ENCODE results near the gene PTPRT. TPM values are rescaled to one million over a fixed set of nuclear protein-coding genes. Genes with fewer than 3 reads are reported as not detected.

The PTPRT gene
- total RNA-seq, 4 donors from 2014 or later: 0.63 to 2.2 (median 1.8) TPM

DNA sequence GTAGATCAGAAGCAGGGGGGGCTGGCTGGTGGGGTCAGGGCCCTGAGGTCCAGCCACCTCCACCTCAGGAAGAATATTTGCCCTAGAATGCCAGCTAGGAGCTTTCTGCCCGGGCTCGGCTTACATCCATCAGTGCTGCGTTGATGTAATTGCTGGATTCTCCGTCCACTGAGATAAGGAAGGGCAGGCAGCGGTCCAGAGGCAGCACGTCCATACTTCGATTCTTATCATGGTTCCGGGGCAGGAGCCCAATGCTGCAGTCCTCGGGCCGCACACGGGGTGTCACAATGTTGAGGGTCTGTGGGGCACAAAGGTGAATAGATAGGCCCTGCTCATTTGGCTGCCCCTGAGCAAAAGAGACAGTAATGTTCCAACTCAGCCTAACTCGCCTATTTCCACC is 1087.7 kb downstream of the PTPRT start:
- ATAC-seq (ENCODE audit: low FRiP score) (no peak), DNase-seq (ENCODE audit: low spot score) (no peak)
- TF ChIP-seq, protein P1, sequence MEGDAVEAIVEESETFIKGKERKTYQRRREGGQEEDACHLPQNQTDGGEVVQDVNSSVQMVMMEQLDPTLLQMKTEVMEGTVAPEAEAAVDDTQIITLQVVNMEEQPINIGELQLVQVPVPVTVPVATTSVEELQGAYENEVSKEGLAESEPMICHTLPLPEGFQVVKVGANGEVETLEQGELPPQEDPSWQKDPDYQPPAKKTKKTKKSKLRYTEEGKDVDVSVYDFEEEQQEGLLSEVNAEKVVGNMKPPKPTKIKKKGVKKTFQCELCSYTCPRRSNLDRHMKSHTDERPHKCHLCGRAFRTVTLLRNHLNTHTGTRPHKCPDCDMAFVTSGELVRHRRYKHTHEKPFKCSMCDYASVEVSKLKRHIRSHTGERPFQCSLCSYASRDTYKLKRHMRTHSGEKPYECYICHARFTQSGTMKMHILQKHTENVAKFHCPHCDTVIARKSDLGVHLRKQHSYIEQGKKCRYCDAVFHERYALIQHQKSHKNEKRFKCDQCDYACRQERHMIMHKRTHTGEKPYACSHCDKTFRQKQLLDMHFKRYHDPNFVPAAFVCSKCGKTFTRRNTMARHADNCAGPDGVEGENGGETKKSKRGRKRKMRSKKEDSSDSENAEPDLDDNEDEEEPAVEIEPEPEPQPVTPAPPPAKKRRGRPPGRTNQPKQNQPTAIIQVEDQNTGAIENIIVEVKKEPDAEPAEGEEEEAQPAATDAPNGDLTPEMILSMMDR (IDR thresholded peaks at IDR 0.05): no peak

DNA sequence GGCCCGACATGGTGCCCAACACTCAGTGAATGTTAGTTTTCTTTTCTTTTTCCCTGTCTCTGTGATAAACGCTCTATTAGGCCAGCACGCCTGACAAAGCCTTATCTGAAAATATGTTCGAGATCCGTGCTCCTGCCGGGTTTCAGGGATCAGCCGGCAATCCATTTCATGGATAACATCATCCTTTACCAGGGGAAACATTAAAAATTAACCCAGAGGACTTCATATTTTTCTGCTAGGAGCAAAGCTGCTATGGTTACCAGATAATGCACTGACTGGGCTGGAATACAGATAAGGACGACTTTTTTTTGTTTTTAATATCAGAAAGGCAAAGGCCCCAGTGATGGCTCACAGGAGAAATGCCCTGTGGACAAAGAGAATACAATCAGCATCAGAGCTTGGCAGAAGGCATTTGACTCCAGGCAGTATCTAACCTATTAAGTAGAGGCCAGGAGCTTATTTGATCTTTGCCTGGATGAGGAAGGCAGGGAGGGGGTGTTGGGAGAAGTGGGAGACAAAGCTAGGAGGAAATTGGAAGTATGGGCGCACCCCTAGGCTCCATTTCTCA is 1089.5 kb downstream of the PTPRT start:
- ATAC-seq (ENCODE audit: low FRiP score): no peak
- TF ChIP-seq, protein P1 (IDR thresholded peaks at IDR 0.05): no peak

DNA sequence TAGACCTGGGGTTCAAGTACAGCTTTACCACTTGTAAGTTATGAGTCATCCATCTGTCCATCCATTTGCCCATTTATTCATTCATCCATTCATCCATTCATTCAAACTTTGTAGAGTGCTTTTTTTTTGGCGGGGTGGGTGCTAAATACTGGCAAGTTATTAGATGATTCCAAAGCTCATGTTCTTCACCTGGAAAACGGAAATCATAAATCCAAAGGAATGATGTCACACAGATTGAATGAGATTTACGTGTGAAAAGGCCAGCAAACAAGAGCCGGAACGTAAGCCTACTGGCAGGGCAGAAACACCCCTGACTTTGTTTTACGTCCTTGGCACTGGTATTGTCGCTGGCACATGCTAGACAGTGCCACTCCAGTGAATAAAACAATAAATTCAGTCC is 1090.6 kb downstream of the PTPRT start:
- ATAC-seq (ENCODE audit: low FRiP score): no peak
- TF ChIP-seq, protein P1 (IDR thresholded peaks at IDR 0.05): no peak
- no peak for DNase-seq (ENCODE audit: low spot score)

More for the DNA sequence above, 1089.5 kb downstream of the PTPRT start:
- DNase-seq (ENCODE audit: low spot score): no peak

DNA sequence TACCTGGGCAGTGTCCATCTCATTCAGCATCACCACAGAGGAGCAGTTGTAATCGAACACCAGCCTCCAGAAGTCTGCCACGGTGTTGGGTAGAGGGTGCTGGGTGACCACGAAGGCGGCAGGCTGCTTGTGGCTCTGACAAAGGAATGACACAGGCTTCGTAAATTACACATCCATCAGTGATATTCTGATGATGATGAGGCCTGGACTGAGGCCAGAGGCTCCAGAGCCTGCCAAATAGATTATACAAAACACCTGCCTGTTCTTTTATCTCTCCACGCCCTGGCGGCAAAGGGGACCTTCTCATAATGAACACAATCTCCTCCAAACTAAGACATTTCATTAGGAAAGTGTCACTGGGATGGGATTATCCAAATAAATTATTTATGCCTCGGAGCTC is 1091.3 kb downstream of the PTPRT start:
- ATAC-seq (ENCODE audit: low FRiP score) (no peak), DNase-seq (ENCODE audit: low spot score) (no peak)
- TF ChIP-seq, protein P1 (IDR thresholded peaks at IDR 0.05): no peak

DNA sequence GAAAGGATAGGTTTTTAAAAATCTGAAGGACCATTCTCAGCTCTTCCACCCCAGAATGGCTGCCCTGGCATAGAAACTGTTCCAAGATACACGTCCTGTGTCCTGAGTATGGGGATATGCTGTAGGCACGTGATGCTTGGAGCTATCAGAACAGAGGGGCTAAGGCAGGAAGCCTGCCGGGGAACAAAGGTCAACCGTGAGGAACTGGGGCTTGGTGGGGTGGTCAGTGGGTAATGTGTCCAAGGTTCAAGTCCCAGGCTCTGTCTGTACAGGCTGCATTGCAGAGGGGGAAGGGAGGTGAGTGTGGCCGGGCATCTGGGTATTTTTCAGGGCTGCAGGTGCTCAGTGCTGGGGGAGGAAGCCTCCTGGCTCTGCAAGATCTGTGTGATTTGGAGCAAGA is 1092.0 kb downstream of the PTPRT start:
- ATAC-seq (ENCODE audit: low FRiP score): no peak
- TF ChIP-seq, protein P1 (IDR thresholded peaks at IDR 0.05): no peak
- no peak for DNase-seq (ENCODE audit: low spot score)

DNA sequence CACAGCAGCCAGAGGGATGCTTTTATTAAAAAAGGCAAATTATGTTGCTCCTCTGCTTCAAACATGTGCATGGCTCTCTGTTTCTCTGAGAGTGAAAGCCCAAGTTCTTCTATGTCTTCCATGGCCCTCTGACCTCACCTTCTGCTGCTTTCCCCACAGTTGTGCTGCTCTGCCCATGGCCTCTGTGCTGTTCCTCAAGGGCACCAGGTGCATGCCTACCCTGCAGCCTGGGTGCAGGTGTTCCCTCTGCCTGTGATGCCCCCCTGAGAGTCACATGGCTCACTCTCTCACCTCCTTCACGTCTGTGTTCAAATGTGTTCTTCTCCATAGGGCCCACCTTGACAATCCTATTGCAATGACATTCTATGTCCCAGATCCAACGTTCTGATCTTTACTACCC is 1094.5 kb downstream of the PTPRT start:
- ATAC-seq (ENCODE audit: low FRiP score) (no peak), DNase-seq (ENCODE audit: low spot score) (no peak)

More for the DNA sequence above, 1094.5 kb downstream of the PTPRT start:
- TF ChIP-seq, protein P1 (IDR thresholded peaks at IDR 0.05): no peak
